Stimulated activated naive CD8-positive, alpha-beta T cell treated with anti-CD3 and anti-CD28 coated beads, Interleukin-15, Interleukin-2, amounts not matched to agents 100 ng/mL and 50 ng/mL, for 24 hours (primary cell): ENCODE measurements around the gene PLAGL1.
"Not testable (repeated sequence)": the region's sequence is repeated elsewhere in the genome, so short reads cannot be mapped to it uniquely, and the experiment has no call there.

Experiments used
- H3K27ac Mint-ChIP-seq: one replicate; pipeline ENCODE4 v1.8.0; 2021; ENCODE audit warnings: mild to moderate bottlenecking, mixed read lengths
- H3K27me3 Mint-ChIP-seq: one replicate; pipeline ENCODE4 v1.8.0; 2021; ENCODE audit warnings: mixed read lengths
- H3K36me3 Mint-ChIP-seq: one replicate; pipeline ENCODE4 v1.8.0; 2021; ENCODE audit warnings: low read depth, mixed read lengths
- H3K4me1 Mint-ChIP-seq: one replicate; pipeline ENCODE4 v1.8.0; 2021; ENCODE audit warnings: low read depth, mixed read lengths
- H3K4me3 Mint-ChIP-seq: one replicate; pipeline ENCODE4 v1.8.0; 2021; ENCODE audit warnings: mild to moderate bottlenecking, mixed read lengths
- H3K9me3 Mint-ChIP-seq: one replicate; pipeline ENCODE4 v1.8.0; 2021; ENCODE audit warnings: mixed read lengths

Gene PLAGL1

DNA sequence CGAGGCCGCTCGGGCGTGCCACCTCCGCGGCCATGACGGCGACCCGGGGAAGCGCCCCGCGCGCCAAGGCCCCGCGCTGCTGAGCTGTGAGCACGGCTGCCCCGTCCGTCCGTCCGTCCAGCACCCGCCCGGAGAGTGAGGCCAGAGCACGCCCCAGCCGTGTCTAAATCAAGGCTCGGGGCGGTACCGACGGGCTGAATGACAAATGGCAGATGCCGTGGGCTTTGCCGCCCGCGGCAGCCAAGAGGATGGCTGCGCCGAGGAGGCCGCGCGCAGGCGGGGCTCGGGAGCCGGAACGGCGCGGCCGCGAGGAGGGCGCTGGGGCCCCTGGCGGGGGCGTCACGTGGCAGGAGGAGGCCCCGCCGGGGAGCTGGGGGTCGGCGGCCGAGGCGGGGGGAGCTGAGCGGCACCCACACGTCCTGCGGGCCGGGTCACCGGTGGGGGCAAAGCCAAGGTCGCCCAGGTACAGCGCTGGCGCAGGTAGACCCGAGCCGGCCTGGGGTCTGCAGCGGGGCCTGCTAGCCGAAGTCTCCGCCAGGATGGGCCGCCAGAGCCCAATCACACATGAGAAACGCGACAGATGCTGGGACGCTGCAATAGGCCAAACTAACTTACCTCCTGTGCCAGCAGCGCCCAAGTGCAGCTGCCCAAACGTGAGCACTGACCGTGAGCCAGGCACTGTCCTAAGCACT is at the start of gene PLAGL1:
Gene PLAGL1, minus strand, starts transcription at position 140 of the 692 bp plus-strand sequence. CDS start 60,123 bp downstream, outside the sequence.
- Mint-ChIP-seq H3K9me3 (no peaks in the 10 kb centered on the region), H3K4me3 (peak within 1 kb of the TSS; percentile 75), H3K4me1 (peaks cover 13% of the 10 kb centered on the region), H3K36me3 (no peaks in the 10 kb centered on the region), H3K27me3 (peaks cover 36% of the 10 kb centered on the region), H3K27ac (peak within 1 kb of the TSS; percentile 26)

DNA sequence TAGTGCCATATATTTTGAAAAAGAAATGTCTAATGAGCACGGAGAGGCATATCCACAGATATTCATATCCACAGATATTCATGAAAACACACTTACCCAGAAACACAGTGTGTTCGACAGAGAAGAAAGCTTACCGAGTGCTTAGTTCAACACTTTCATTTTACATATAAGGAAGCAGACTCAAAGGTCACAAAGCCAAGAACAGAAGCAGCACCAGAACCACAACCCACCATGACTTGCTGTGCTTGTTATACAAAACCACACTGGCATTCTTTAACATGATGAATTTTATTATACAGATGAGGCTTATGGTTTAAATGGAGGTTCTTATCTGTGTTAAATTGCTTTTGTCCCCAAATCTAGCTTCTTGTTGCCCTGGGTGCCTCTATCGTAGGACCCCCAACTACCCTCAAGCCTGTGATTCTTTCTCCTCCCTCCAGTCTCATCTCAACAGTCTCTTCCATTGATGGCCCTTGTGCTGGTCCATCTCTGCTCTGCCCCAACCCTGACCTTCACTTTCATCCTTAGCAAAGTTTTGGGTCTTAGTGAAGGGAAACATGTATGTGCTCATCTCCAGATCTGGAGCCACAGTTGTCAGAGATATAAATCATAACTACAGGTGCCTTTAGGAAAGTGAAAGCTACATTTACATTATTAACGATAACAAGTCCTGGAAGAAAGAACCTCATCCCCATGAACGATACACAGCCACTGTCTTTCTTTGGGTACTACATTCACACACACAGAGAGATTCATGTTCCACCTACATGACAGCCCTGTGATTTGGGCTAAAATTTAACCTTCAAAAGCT is 47.3 kb upstream of the PLAGL1 start:
- H3K36me3 Mint-ChIP-seq, result no peaks in the 10 kb centered on the region
- peaks cover 41% of the 10 kb centered on the region for H3K4me1 Mint-ChIP-seq
- H3K27me3 Mint-ChIP-seq, result no peaks in the 10 kb centered on the region
- H3K27ac Mint-ChIP-seq, result peak overlapping the region; percentile 95
- H3K4me3 Mint-ChIP-seq, result peak overlapping the region; percentile 78
- no peaks in the 10 kb centered on the region for H3K9me3 Mint-ChIP-seq

DNA sequence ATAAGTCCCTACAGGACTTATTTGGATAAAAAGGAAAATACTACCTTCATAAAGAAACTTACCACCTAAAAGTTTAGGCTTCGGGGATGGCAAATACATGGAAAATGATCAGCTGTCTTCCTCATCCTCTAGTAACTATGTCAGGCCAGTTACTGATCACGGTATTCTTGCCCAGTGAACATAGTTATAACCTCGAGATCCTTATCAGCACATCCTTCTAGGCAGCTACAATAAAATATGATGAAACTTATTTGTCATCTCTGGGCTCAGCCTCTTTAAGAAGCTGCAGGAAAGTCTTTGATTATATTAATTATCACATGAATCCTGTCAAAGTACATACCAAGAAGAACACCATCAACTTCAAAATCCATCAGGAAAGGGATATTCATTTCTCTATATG is 45.5 kb upstream of the PLAGL1 start:
- Mint-ChIP-seq H3K36me3 (no peaks in the 10 kb centered on the region), H3K4me1 (peaks cover 41% of the 10 kb centered on the region), H3K27me3 (no peaks in the 10 kb centered on the region), H3K27ac (no peak overlapping the region), H3K9me3 (no peaks in the 10 kb centered on the region), H3K4me3 (no peak overlapping the region)

GRCh38 chr6:144052488-144052887 is 44.4 kb upstream of the PLAGL1 start:
- H3K27ac Mint-ChIP-seq, result no peak overlapping the region
- H3K4me3 Mint-ChIP-seq, result no peak overlapping the region
- peaks cover 41% of the 10 kb centered on the region for H3K4me1 Mint-ChIP-seq
- no peaks in the 10 kb centered on the region for H3K9me3 Mint-ChIP-seq
- no peaks in the 10 kb centered on the region for H3K27me3 Mint-ChIP-seq
- no peaks in the 10 kb centered on the region for H3K36me3 Mint-ChIP-seq

DNA sequence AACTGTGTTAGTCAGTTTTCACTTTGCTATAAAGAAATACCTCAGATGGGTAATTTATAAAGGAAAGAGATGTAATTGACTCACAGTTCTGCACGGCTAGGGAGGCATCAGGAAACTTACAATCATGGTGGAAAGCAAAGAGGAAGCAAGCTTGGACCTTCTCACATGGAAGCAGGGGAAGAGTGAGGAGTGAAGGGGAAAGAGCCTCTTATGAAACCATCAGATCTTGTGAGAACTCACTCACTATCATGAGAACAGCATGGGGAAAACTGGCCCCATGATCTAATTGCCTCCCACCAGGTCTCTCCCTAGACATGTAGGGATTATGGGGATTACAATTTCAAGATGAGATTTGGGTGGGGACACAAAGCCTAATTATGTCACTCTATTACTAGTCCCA is 41.3 kb upstream of the PLAGL1 start:
- Mint-ChIP-seq H3K27me3 (no peaks in the 10 kb centered on the region), H3K4me3 (no peak overlapping the region), H3K36me3 (no peaks in the 10 kb centered on the region), H3K27ac (no peak overlapping the region), H3K4me1 (peaks cover 15% of the 10 kb centered on the region), H3K9me3 (no peaks in the 10 kb centered on the region)

- Mint-ChIP-seq H3K4me3 (no peak overlapping the region), H3K36me3 (no peaks in the 10 kb centered on the region), H3K27me3 (no peaks in the 10 kb centered on the region), H3K9me3 (no peaks in the 10 kb centered on the region), H3K27ac (no peak overlapping the region), H3K4me1 (peaks cover 3% of the 10 kb centered on the region)
Measured at GRCh38 chr6:144047688-144048087, 39.6 kb upstream of the PLAGL1 start.

DNA sequence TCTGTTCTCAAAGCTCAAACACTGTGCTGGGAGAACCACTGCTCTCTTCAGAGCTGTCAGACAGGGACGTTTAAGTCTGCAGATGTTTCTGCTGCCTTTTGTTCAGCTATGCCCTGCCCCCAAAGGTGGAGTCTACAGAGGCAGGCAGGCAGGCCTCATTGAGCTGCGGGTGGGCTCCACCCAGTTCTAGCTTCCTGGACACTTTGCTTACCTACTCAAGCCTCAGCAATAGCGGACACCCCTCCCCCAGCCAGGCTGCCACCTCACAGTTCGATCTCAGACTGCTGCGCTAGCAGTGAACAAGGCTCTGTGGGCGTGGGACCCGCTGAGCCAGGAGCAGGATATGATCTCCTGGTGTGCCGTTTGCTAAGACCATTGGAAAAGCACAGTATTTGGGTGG is 38.6 kb upstream of the PLAGL1 start:
- H3K4me3 Mint-ChIP-seq, H3K27ac Mint-ChIP-seq, H3K27me3 Mint-ChIP-seq, H3K36me3 Mint-ChIP-seq, H3K4me1 Mint-ChIP-seq, H3K9me3 Mint-ChIP-seq: not testable (repeated sequence)

GRCh38 chr6:144044989-144045388 is 36.9 kb upstream of the PLAGL1 start:
- not testable (repeated sequence) for H3K4me3 Mint-ChIP-seq, H3K9me3 Mint-ChIP-seq, H3K27me3 Mint-ChIP-seq, H3K4me1 Mint-ChIP-seq, H3K27ac Mint-ChIP-seq, H3K36me3 Mint-ChIP-seq

- Mint-ChIP-seq H3K4me3 (peak overlapping the region; percentile 32), H3K27me3 (no peaks in the 10 kb centered on the region), H3K9me3 (no peaks in the 10 kb centered on the region), H3K36me3 (no peaks in the 10 kb centered on the region), H3K4me1 (peaks cover 11% of the 10 kb centered on the region), H3K27ac (peak overlapping the region; percentile 51)
Measured at GRCh38 chr6:144036835-144037195, 28.8 kb upstream of the PLAGL1 start.

- Mint-ChIP-seq H3K36me3 (no peaks in the 10 kb centered on the region), H3K4me1 (peaks cover 11% of the 10 kb centered on the region), H3K27ac (peak overlapping the region; percentile 51), H3K27me3 (no peaks in the 10 kb centered on the region), H3K9me3 (no peaks in the 10 kb centered on the region), H3K4me3 (peak overlapping the region; percentile 32)
Measured at GRCh38 chr6:144036064-144036834, 28.2 kb upstream of the PLAGL1 start.

DNA sequence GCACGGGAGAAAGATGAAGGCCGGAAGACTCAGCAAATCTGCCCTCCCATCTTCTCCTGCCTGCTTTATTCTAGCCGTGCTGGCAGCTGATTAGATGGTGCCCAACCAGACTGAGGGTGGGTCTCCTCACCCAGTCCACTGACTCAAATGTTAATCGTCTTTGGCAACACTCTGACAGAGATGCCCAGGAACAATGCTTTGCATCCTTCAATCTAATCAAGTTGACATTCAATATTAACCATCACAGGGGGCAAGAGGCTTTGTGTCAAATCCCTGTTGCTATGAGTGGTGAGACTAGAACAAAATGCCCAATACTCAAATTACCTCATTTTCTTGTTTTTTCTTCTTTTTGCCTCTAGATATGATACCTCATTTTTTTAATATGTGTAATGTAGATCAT is 27.4 kb upstream of the PLAGL1 start:
- peaks cover 11% of the 10 kb centered on the region for H3K4me1 Mint-ChIP-seq
- no peaks in the 10 kb centered on the region for H3K27me3 Mint-ChIP-seq
- H3K36me3 Mint-ChIP-seq, result no peaks in the 10 kb centered on the region
- H3K9me3 Mint-ChIP-seq, result no peaks in the 10 kb centered on the region
- H3K27ac Mint-ChIP-seq, result no peak overlapping the region
- no peak overlapping the region for H3K4me3 Mint-ChIP-seq

DNA sequence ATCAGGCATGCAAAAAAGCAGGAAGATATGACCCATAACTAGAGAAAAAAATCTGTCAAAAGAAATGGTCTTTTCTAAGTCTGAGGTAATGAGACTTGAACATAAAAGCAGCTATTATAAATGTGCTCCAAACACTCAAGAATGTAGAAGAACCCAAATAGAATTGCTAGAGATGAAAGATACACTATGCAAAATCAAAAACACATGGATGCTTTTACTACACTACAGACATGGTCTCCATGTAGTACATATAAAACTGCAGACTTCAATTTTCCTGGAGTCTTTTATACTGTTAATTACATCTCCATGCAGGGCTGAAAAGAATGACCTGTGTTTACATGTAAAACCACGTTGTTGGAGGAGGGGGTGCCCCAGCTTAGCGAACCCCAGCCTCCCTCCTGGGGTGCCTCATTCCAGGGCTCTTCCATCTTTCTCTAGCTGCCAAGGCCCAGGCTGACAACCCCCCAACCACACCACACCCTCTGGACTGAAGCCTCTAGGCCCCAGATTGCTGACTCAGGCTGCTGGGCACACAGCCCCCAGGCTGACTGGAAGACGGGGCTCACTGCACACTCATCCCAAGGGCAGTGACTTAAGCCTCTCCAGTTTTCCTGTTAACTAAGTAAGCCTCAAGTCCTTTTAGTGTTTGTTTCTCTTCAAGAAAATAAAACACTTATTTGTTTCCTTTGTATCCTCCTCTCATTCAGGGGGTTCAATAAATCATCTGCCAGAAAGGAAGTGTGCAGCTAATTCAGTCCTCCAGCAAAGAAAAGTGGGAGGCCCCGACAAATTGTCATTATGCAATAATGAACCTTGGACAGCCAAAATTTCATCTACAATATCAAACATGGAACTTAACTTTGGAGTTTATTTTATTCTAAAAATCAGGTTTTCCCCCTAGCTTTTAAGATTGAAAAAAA is 26.0 kb upstream of the PLAGL1 start:
- no peak overlapping the region for H3K4me3 Mint-ChIP-seq
- no peaks in the 10 kb centered on the region for H3K9me3 Mint-ChIP-seq
- peaks cover 11% of the 10 kb centered on the region for H3K4me1 Mint-ChIP-seq
- no peak overlapping the region for H3K27ac Mint-ChIP-seq
- no peaks in the 10 kb centered on the region for H3K36me3 Mint-ChIP-seq
- no peaks in the 10 kb centered on the region for H3K27me3 Mint-ChIP-seq

DNA sequence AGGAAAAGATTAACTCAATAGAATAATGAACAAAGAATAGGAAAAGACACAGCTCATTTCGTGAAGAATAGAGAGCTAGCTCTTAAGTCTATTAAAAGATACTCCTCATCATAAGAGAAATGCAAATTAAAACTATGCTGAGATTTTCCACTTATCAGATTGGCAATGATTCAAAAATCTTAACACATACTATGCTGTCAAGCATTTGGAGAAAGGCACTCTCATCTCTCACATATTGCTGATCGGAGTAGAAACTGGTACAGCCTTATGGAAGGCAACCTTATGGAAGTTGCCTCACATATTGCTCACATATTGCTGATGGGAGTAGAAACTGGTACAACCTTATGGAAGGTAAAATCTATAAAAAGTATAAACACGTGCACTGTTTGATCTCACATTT is 21.4 kb upstream of the PLAGL1 start:
- no peaks in the 10 kb centered on the region for H3K9me3 Mint-ChIP-seq
- no peaks in the 10 kb centered on the region for H3K27me3 Mint-ChIP-seq
- H3K27ac Mint-ChIP-seq, result no peak overlapping the region
- H3K36me3 Mint-ChIP-seq, result no peaks in the 10 kb centered on the region
- H3K4me1 Mint-ChIP-seq, result no peaks in the 10 kb centered on the region
- no peak overlapping the region for H3K4me3 Mint-ChIP-seq

DNA sequence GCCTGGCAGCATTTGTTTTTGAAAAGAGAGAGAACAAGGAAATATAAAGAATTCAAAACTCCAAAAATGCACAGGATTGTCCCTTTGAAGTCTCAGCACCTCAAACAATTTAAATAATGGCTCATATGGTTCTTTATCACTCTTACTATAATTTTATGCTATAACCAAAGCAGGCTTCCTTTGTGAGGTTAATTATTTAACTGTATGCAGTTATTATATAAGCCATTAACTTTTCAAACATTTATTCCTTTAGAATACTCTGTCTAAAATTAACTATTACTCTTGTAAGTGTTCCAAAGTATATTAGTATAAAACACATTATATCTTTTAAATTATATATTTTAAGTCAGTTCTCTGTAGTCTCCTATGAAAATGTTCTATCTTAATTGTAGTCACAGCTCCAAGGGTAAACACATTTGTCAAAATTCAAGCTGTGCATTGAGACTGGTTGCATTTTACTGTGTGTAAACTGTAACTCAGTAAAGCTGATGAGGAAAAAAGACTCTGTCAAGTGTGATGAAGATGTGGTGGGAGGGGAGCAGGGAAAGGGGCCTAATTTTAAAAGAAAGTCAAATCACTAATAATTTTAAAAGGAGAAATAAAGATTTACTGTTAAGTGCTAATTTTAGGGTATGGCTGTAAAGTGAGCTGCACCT is 20.0 kb upstream of the PLAGL1 start:
- peaks cover 2% of the 10 kb centered on the region for H3K36me3 Mint-ChIP-seq
- H3K27ac Mint-ChIP-seq, result no peak overlapping the region
- no peaks in the 10 kb centered on the region for H3K4me1 Mint-ChIP-seq
- no peaks in the 10 kb centered on the region for H3K9me3 Mint-ChIP-seq
- no peak overlapping the region for H3K4me3 Mint-ChIP-seq
- H3K27me3 Mint-ChIP-seq, result no peaks in the 10 kb centered on the region
